COR-L47 (cell line): Measurements from ENCODE around the gene TBL1XR1.
"Not testable (repeated sequence)": the region's sequence is repeated elsewhere in the genome, so short reads cannot be mapped to it uniquely, and the experiment has no call there.

Experiments used
- DNase-seq: peaks from one replicate; lab custom pipeline; 2025; lab: John Stamatoyannopoulos, UW

Gene TBL1XR1

DNA sequence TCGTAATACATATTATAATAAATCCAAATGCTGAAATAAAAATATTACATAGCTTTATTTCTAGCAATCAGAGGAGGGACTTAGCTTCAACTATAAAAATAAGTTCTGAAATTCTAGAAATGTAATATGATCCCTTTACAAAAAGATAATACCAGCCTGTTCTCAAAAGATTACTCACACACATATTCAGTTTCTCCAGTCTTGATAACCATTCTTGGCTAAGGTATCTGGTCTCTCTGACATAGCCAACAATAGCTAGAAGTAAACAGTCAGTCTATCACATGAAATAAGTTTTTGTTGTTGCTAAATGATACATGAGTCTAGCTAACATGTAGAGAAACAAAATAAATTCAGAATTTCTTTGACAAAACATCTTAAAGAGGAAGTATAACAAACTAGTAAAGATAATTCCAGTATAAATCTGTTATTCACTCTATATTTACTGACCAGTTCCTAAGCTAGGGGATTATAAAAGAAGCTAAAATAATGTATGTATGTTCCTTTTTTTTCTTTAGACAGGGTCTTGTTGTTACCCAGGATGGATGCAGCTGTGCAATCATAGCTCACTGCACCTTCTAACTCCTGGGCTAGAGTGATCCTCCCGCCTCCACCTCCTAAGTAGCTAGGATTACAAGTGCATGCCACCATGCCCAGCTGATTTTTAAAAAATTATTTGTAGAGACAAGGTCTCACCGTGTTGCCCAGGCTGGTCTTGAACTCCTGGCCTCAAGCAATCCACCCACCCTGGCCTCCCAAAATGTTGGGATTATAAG is 170.6 kb downstream of the TBL1XR1 start:
- no peak for DNase-seq

DNA sequence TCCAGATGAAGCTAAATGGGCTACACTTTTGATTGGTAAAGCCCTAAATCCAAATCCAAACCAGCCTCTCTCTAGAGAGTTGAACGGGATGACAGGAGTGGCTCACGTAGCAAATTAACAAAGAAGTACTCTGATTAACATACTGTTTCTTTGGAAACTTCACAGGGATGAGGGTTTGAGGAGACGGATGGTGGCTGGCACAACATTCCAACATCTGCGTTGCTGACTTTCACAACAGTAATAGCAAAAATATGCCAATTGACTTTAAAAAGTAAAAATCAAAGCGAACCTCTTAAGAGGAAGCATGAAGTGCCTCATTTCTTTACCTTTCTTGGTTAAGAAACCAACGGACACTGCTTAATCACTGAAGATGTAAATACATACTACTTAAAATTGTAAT is 181.4 kb downstream of the TBL1XR1 start:
- DNase-seq = no peak

DNA sequence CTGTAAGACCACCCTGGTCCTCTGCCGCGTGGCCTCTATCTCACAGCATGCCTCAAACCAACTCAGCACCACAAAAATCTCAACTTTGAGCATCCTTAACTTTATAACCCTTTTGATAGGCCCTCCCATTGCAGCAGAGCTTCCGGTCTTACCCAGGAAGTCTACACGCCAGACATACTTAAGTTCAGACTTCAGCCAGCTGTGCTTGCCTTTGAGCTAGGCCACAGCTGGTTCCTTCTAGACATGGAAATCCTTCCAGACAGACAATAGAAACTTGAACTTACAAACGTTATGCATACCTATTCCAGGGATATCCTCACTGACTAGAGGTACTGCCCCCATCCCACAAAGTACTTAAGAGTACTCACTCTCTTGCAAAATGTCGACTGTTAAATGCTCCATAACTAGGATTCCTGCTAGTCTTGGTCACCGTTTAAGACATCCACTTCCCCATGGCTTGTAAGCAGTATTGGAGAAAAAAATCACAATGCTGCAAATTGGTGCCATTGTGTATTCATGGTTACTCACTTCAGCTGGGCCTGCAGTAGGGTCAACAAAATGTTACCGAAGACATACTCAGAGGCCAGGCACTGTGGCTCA is 183.5 kb downstream of the TBL1XR1 start:
- DNase-seq = no peak

DNA sequence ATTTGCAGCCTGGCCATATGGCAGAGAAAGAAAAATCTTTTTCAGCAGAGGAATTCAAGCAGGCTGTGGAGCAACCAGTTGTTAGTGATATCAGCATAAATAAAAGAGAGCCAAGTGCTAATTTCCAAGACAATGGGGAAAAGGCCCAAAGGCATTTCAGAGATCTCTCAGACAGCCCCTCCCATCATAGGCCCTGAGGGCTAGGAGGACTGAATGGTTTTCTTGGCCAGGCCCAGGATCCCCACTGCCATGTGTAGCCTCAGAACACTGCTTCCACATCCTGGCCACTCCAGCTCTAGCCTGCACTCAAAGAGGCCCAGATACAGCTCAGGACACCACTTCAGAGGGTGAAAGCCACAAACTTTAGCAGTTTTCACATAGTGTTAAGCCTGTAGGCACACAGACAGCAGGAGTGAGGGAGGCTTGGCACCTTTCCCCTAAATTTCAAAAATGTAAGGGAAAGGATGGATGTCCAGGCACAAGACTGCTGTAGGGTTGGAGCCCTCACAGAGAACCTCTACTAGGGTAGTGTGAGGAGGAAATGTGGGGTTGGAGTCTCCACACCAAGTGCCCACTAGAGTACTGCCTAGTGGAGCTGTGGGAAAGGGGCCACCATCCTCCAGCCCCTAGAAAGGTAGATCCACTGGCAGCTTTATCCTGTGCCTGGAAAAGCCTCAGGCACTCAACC is 191.4 kb downstream of the TBL1XR1 start:
- no peak for DNase-seq

DNA sequence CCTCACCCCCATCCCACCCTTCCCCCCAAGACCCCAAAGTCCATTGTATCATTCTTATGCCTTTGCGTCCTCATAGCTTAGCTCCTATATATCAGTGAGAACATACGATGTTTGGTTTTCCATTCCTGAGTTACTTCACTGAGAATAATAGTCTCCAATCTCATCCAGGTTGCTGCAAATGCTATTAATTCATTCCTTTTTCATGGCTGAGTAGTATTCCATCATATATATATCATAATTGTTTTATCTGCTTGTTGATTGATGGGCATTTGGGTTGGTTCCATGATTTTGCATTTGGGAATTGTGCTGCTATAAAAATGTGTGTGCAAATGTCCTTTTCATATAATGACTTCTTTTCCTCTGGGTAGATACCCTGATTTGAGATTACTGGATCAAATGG is 197.1 kb downstream of the TBL1XR1 start:
- DNase-seq = not testable (repeated sequence)

DNA sequence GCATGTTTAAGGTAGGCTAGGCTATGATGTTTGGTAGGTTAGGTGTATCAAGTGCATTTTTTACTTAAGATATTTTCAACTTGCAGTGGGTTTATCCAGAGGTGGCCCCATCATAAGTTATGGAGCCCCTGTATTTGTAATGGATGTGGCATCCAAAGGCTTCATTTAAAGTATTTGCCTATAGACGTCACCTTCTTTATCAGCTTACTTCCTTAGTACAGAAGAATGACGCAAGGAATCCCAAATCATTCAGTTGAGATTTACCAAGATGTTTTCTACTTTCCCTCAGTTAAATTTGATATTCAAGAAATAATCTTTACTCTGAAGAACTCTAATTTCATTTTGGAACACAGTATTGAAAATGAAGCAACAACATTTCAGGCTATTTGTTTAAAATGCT is 201.3 kb downstream of the TBL1XR1 start:
- DNase-seq = no peak

DNA sequence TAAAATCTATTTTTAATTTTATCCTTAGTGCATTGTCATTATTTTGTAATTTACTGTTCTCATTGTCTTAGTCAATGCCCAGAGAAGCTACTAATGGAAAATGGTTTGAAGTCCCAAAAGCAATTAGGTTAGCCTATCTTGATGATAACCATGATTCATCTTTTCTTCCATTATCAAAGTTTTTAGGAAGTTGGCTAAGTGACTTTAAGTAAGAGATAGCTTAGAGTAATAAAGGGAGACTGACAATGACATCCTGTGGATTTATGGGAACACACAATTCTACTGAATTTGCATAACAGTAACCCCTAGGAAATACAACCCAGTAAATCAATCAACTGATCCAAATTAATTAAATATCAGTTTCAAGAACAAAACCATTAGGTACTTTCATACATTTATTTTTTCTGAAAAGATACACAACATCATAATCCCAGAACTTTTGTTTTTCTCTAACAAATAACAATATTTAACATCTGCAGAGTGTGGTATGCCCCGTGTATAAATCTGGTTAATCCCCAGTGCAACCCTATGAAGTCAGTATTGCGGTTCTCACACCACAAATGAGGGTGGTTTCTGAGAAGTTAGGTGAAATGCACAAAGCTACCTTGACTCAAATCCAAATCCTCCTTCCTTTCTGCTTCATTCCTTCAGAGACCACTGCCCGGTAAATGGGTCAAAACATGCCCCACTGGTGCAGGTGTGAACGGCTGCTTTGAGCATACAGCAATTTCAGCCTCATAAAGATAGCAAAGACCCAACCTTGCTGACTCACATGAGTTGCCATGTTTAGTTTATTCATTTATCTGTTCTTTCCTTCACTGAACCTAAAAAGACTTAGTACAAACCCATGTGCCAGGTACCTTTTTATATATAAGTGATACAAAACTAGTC is 202.1 kb downstream of the TBL1XR1 start:
- no peak for DNase-seq

DNA sequence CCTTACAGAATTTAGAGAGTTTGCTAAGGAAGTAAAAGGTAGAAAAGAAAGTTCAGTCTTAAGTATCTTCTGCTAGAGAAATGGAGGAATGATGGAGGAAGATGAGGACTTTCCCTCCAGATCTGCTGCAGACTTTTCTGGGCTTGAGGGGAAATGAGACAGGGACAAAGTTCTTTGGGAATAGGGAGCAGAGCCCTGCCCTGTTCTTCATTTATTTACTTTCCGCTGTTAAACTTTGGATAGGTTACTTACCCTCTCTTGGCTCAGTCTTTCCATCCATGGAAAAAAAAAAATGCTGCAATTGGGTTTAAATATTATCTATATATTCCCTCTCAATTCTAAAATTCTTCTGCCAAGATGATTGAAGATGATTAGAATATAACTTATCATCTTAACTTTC is 202.9 kb downstream of the TBL1XR1 start:
- DNase-seq = no peak

DNA sequence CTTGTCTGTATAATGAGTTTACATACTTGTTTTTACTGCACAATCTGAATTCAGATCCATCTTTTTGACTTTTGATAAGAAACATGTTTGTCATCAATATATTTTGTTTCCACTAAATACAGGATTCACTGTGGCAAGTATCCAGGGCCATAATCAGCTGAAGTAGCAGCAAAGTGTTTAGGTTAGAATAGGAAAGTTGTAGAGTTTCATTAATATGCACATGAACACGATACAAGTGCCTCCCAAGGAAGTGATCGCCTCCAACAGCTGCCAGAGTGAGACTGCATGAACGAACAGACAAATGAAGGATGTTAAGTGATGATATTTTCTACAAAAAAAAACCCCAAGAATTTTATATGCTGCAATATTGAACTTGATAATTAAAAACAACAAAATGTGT is 204.3 kb downstream of the TBL1XR1 start:
- DNase-seq = no peak

DNA sequence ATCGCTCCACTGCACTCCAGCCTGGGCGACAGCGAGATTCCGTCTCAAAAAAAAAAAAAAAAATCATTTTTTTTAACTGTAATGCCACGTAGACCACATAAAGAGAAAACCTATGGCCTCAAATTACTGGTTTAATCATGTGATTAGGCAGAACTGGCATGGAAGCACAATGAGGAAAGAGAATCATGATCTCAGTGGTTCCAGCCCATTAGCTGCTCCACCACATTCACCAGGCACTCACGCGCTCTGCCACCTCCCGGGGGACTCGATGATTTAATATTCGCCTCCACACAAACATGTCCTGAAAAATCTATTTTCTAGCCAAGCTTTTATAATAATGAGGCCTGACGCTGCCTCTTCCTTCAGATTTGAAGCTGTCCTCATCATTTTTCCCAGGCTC is 204.7 kb downstream of the TBL1XR1 start:
- no peak for DNase-seq

DNA sequence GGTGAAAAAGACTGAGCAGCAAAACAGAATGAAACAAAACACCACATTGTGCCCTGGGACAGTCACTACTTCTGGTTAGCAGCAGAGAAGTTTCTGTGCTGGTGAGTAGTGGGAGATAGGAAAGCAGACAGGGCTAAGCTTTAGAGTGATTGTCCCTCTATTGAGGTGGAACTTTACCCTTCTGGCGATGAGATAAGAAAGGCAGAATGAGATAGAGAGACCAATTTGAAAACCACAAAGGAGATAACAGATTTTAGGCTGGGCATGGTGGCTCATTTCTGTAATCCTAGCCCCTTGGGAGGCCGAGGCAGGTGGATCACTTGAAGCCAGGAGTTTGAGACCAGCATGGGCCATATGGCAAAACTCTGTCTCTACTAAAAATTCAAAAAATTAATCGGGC is 208.5 kb downstream of the TBL1XR1 start:
- DNase-seq = no peak

DNA sequence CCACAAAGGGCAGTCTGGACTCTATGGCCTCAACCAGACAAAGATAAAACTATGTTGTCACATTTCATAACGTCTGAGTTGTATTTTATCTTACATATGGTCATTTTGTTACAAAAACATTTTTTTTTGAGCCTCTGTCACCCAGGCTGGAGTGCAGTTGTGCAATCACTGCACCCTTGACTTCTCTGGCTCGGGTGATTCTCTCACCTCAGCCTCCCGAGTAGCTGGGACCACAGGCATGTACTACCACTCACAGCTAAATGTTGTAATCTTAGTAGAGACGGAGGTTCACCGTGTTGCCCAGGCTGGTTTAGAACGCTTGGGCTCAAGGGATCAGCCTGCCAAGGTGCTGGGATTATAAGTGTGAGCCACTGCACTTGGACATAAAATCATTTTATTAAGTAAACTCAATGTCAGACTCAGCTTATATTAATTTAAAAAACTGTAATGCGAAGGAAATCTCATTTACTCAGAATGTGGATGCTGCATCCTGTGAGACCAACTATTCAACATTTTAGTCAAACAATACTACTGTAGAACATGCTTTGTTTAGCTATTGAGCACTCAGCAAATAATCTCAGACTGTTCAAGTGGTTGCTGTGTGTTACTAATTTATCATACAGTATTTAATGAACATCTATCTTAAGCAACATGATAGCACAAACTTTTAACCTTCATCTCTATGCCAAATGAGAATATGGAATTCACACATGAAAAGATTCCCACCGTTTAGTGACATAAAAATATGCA is 209.2 kb downstream of the TBL1XR1 start:
- no peak for DNase-seq

DNA sequence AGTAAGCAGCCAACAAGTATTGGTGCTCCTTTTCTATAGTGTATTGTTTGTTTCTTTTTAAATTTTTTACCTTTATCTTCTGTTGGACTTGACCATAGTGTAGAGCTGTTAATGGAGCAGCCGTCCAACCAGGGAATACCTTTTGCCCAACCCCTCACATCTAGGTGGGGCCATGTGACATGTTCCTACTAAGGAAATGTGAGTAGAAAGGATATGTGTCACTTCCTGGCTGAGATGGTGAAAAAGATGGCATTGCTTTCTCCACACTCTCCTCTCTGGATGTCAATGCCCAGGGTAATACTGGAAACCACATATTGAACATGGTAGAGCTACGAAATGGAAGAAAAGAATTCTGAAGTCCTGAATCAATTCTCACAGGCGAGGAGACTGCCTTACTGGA is 218.8 kb downstream of the TBL1XR1 start:
- DNase-seq = no peak

DNA sequence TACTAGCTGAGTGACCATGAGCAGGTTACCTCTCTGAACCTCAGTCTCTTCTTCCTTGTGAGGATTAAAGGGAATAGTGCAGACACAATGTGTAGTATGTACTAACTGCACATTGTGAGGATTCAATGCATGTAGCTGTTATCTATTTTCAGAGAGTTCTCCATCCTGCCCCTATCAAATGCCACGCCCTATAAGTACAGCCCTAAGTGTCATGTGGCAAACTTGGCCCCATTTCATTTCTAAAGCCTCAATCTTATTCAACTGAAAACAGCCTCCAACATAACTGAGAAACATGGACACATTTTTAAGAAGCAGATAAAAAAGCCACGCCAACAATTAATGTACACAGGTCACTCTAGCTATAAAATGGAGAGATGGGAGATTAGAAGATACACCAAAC is 220.0 kb downstream of the TBL1XR1 start:
- DNase-seq = no peak

DNA sequence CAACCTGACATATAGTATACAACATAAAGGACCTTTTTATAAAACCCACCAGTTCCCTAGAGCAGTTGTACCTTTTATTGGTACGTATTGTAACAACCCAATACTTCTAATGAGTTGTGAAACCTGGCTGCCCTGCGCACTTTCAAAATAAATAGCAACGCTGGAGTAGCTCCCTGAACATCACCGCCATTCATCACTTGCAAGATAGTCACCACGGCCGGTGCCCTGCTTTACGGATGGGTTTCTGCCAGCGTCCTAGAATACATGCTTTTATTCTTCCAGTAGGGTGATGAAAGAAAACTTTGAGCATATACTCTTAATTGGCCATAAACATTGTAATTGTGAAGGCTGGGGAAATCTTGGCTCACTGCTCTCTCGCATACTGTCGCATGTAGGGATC is 220.7 kb downstream of the TBL1XR1 start:
- no peak for DNase-seq

DNA sequence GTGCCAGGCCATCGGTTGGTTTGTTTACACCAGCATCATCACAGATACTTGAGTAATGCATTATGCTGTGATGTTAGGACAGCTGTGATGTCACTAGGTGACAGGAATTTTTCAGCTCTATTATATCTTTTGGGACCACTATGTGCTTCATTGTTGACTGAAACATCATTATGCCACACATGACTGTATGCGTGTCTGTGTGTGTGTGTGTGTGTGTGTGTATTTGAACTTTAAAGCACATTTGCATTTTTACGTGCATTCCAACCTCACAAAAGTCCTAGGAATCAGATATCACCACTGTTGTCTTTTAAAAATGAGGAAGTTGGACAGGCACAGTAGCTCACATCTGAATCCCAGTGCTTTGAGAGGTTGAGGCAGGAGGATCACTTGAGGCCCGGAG is 223.0 kb downstream of the TBL1XR1 start:
- DNase-seq = no peak

DNA sequence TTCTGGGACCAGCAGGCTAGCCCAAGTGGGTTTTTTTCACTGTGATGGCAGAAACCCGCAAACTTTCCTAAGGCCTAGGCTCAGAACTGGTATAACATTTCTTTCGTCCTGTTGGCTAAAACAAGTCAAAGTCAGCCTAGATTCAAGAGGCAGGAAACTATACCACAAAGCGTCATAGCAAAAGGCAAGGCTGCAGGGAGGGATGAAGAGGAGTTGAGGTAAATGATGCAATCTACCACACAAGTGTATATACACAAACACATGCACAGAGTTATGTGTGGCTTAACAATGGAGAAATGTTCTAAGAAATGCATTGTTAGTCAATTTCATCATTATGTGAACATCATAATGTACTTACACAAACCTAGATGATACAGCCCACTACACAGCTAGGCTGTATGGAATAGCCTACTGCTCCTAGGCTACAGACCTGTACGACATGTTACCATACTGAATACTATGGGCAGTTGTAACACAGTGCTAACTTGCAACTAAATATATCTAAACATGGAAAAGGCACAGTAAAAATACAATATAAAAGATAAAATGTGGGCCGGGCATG is 225.6 kb downstream of the TBL1XR1 start:
- no peak for DNase-seq

DNA sequence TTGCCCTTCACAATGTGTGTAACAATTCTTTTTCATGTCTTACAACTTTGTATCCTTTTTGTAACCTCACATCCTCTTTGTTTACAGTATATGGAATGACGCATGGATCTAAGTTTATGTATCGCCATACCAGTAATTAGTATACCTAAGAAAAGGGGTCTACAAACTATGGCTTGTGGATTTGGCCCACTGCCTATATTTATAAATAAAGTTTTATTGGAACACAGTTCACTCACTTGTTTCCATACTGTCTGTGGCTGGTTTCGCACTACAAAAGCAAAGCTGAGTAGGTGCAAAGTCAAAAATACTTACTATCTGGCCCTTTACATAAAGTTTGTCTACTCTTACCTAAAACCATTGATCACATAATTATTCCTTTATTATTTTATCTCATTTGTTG is 226.5 kb downstream of the TBL1XR1 start:
- no peak for DNase-seq

DNA sequence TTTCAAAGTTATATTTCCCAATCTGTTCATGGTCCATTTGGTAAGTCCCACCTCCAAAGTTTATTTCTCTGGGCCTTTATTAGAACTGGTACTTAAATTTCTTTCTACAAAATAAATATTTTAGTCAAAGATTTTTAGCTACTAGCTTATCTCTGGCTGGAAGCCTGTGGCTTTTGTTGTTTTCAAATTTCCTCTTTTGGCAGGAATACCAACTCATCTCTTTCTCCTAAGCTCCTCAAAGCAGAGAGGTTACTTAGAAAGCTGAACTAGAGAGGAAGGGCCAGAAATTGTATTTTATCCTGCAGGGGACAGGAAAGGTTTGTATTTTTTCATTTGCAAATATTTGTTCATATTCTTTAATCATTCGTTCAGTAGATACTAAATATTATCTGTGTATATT is 227.8 kb downstream of the TBL1XR1 start:
- no peak for DNase-seq
